Lower leg skin (tissue), 3 donors: ENCODE measurements around the gene GNB2.

ENCODE experiments used
- CTCF ChIP-seq, 3 donors: fragments of 450-650 bp; IDR thresholded peaks; one replicate each; pipeline ENCODE4 v1.5.1; 2016; ENCODE audit warnings: antibody characterized with exemption in 3 of 3, mild to moderate bottlenecking in 3 of 3, moderate library complexity in 2 of 3
- POLR2A ChIP-seq, 2 donors: fragments of 450-650 bp; IDR thresholded peaks; one replicate each; pipeline ENCODE4 v1.6.1; 2016 to 2017; ENCODE audit warnings: antibody characterized with exemption in 2 of 2, mild to moderate bottlenecking in 1 of 2, moderate library complexity in 1 of 2

- no peak for TF ChIP-seq CTCF (IDR thresholded peaks at IDR 0.05)
- no peak for TF ChIP-seq POLR2A (IDR thresholded peaks at IDR 0.05)
Measured at GRCh38 chr7:100708395-100708794, 34.9 kb downstream of the GNB2 start.
